GM19193 (cell line): Measurements from ENCODE around the gene C11orf71.
A peak's percentile ranks its signal among the peaks of the same experiment; 100 is the strongest.

ENCODE experiments used
- POLR2A ChIP-seq: IDR thresholded peaks from 4 replicates; pipeline ENCODE4 v1.6.1; 2011; ENCODE audit not compliant: insufficient read depth, insufficient read length; ENCODE audit errors: extremely low read depth

C11orf71 gene

GRCh38 chr11:114400216-114400914 lies at the start of gene C11orf71, which contains the start of gene RBM7:
C11orf71 (minus strand) TSS chr11:114400511; CDS start chr11:114400331, 180 bp downstream.
RBM7 (plus strand) TSS chr11:114400666; CDS start chr11:114400672, 6 bp downstream.
- peak; percentile 98 for TF ChIP-seq POLR2A

DNA sequence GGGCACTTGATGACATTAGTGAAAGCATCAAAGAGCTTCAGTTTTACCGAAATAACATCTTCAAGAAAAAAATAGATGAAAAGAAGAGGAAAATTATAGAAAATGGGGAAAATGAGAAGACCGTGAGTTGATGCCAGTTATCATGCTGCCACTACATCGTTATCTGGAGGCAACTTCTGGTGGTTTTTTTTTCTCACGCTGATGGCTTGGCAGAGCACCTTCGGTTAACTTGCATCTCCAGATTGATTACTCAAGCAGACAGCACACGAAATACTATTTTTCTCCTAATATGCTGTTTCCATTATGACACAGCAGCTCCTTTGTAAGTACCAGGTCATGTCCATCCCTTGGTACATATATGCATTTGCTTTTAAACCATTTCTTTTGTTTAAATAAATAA lies 49.5 kb upstream of the C11orf71 start:
- TF ChIP-seq POLR2A = no peak

DNA sequence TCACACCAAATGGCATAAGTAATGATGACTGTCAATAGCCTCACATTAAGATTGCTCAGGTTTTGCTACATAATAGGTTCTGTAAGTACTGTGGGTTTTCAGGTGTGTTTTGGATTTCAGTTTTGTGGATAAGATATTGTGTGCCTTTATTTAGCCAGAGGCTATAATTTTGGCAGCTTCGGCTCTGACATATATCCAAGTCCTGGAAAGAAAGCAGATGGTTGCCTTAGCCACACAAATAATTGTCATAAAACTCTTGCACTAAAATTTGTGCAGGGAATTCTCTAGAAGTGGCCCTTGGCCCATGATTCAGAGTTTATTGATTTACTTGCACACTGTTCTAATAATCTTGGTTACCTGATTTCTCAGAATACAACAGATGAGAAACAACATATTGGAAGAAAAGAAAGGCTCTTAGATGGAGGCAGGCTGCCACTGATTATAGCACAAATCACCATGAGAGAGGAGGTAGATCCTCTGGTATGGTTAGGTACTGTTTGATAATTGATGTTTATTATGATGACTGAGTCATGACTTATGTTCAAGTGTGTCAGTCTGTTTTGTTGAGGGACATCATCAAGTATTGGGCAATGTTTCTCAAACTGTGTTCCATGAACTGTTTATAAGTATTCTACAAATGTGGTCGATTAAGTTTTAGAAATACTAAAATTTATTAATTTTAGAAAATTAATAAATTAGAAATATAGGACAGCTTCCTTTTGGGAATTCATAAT lies 48.6 kb upstream of the C11orf71 start:
- TF ChIP-seq POLR2A = no peak

DNA sequence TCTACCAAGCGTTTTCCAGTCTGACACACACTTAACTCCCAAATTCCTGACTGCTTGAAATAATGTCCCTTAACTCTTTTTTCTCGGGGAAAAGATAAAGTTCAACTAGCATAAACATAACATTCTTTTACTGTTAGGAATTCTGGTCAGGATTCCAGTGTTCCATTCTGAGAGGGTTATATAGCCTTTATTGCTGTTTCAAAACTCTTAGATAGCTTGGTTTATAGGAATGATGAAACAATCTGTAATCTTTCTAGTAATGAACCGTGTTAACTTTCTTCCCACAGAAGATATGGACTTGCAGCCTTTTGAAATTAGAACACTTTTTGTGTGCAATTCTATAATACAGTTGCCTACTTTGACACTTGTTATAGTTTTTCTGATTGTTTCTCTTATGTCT lies 47.6 kb upstream of the C11orf71 start:
- no peak for TF ChIP-seq POLR2A

DNA sequence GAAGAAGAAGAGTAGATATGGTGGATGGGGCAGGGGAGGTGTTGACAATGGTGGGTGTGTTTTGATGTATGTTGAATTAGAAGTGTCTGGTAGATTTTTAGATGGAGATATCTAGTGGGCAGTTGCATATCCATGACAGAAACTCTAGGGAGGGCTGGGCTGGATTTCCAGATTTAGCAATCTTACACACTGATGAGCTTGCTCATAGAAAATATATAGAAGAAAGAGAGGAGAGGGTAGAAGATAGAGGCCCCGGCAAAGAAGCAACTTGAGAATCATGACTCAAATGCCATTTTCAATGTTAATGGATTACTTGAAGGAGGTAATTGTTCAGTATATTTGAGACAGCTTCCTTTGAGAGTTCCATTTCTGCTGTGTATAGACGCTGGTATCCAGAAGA lies 47.1 kb upstream of the C11orf71 start:
- no peak for TF ChIP-seq POLR2A

GRCh38 chr11:114442536-114442935 lies 42.2 kb upstream of the C11orf71 start:
- no peak for TF ChIP-seq POLR2A

- TF ChIP-seq POLR2A = no peak
Observed at GRCh38 chr11:114441921-114442320, 41.6 kb upstream of the C11orf71 start.

GRCh38 chr11:114440971-114441763 lies 40.9 kb upstream of the C11orf71 start:
- no peak for TF ChIP-seq POLR2A

- no peak for TF ChIP-seq POLR2A
Observed at GRCh38 chr11:114440121-114440860, 40.0 kb upstream of the C11orf71 start.

GRCh38 chr11:114439229-114440120 lies 39.2 kb upstream of the C11orf71 start, which contains the start of gene REXO2:
REXO2 (plus strand) TSS chr11:114439467; CDS start chr11:114439529, 62 bp downstream.
- TF ChIP-seq POLR2A = peak; percentile 48

DNA sequence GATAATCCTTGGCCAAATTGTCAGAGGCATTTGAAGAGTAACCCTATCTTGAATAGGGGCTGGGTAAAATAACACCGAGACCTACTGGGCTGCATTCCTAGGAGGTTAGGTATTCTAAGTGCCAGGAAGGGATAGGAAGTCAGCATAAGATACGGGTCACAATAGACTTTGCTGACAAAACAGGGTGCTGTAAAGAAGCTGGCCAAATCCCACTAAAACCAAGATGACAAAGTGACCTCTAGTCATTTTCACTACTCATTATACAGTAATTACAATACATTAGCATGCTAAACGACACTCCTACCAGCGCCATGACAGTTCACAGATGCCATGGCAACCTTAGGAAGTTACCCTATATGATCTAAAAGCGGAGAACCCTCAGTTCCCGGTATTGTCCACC lies 38.0 kb upstream of the C11orf71 start:
- no peak for TF ChIP-seq POLR2A

DNA sequence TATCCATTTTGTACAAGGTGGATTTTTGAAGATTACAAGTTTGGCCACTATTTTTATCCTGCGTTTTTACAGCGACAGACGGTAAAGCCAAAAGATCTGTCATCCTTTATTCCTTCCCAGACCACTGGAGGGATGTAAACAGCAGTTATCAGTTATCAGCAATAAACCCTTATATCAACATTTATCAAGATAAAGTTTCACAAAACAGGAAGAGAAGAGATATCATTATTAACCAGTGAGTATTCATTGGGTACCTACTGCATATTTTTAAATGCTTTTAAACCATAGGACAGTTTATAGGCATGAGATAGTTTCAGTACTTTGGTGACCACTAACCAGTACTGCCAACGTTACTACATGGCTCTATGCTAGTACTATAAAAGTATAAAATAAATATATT lies 33.1 kb upstream of the C11orf71 start:
- TF ChIP-seq POLR2A = no peak

- TF ChIP-seq POLR2A = no peak
Observed at GRCh38 chr11:114432893-114433292, 32.6 kb upstream of the C11orf71 start.
